ENCODE data around the gene HIVEP1. TPM values are rescaled to one million over a fixed set of nuclear protein-coding genes. Genes with fewer than 3 reads are reported as not detected.
A peak's percentile ranks its signal among the peaks of the same experiment; 100 is the strongest.

Gene HIVEP1
- total RNA-seq, 1 experiment from 2014 or later = 24.2 TPM

GRCh38 chr6:12096342-12096741 lies 84.2 kb downstream of the HIVEP1 start:
- Histone ChIP-seq H3F3A (ENCODE audit: insufficient read depth, low read depth) (no peaks in the 10 kb centered on the region), H3K27ac (no peak overlapping the region), H3K4me1 (replicated peaks; ENCODE audit: insufficient read depth) (no peaks in the 10 kb centered on the region; the same call in 1 of the 2 replicates), H2AFZ (no peak overlapping the region), H3K4me2 (no peak overlapping the region), H3K9me3 (ENCODE audit: insufficient read depth, low read depth) (no peaks in the 10 kb centered on the region), H3K9me2 (ENCODE audit: insufficient read depth) (no peaks in the 10 kb centered on the region), H3K36me3 (ENCODE audit: low read depth) (peaks cover 7% of the 10 kb centered on the region; the same call in 1 of the 2 replicates), H3K27me3 (ENCODE audit: insufficient read depth, low read depth) (no peaks in the 10 kb centered on the region), H3K4me3 (no peak overlapping the region), H3K79me2 (ENCODE audit: low read depth) (no peaks in the 10 kb centered on the region), H4K20me1 (ENCODE audit: insufficient read depth) (no peaks in the 10 kb centered on the region)
- DNase-seq = no peak
- BruUV-seq (replicated peaks) = no TSS peak
- intact Hi-C loops (cut with micrococcal nuclease; ENCODE audit: unreplicated experiment) = no loop called here
- ChIA-PET POLR2A (ENCODE audit: unreplicated experiment) (no interaction called here), CTCF (no interaction called here)
- TF ChIP-seq, protein P1, sequence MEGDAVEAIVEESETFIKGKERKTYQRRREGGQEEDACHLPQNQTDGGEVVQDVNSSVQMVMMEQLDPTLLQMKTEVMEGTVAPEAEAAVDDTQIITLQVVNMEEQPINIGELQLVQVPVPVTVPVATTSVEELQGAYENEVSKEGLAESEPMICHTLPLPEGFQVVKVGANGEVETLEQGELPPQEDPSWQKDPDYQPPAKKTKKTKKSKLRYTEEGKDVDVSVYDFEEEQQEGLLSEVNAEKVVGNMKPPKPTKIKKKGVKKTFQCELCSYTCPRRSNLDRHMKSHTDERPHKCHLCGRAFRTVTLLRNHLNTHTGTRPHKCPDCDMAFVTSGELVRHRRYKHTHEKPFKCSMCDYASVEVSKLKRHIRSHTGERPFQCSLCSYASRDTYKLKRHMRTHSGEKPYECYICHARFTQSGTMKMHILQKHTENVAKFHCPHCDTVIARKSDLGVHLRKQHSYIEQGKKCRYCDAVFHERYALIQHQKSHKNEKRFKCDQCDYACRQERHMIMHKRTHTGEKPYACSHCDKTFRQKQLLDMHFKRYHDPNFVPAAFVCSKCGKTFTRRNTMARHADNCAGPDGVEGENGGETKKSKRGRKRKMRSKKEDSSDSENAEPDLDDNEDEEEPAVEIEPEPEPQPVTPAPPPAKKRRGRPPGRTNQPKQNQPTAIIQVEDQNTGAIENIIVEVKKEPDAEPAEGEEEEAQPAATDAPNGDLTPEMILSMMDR (conservative IDR thresholded peaks at IDR 0.05) = no peak
- TF ChIP-seq EZH2 (IDR thresholded peaks at IDR 0.05; ENCODE audit: low read depth) = no peak

DNA sequence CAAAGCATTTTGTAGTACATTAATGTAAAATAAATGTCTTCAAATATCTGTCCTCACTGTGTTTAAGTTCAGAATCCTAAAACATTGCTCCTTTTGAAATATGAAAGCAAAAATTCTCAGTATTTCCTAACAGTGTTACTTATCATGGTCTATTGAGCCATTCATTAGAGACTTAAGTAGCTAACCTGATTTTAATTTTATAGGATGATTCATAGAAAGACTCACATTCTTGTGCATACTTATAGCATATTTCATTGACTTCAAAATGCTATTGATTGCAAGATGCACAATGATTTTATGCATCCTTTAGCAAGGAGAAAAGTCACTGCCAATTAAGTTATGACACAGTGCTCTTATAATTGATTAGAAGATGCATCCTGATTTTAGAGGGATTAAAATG lies 85.7 kb downstream of the HIVEP1 start:
- no peak overlapping the region for H3K4me3 ChIP-seq
- H3K27me3 ChIP-seq (ENCODE audit: insufficient read depth, low read depth) = no peaks in the 10 kb centered on the region
- H3K36me3 ChIP-seq (ENCODE audit: low read depth) = no peaks in the 10 kb centered on the region
- H3F3A ChIP-seq (ENCODE audit: insufficient read depth, low read depth) = no peaks in the 10 kb centered on the region
- no peaks in the 10 kb centered on the region for H3K9me2 ChIP-seq (ENCODE audit: insufficient read depth)
- no peaks in the 10 kb centered on the region for H3K9me3 ChIP-seq (ENCODE audit: insufficient read depth, low read depth)
- H4K20me1 ChIP-seq (ENCODE audit: insufficient read depth) = no peaks in the 10 kb centered on the region
- BruUV-seq (replicated peaks) = no TSS peak
- ChIA-PET CTCF (interaction anchor here (0.5 kb wide), 1 partner anchor 424 kb away, joined by 7 read pairs; no protein-coding TSS in a partner anchor), POLR2A (ENCODE audit: unreplicated experiment) (no interaction called here)
- H3K27ac ChIP-seq = no peak overlapping the region
- intact Hi-C loops (cut with micrococcal nuclease; ENCODE audit: unreplicated experiment) = no loop called here
- H3K4me1 ChIP-seq (replicated peaks; ENCODE audit: insufficient read depth) = no peaks in the 10 kb centered on the region; the same call in 1 of the 2 replicates
- no peak overlapping the region for H2AFZ ChIP-seq
- no peak for TF ChIP-seq EZH2 (IDR thresholded peaks at IDR 0.05; ENCODE audit: low read depth)
- TF ChIP-seq, protein P1 (conservative IDR thresholded peaks at IDR 0.05) = no peak
- no peak overlapping the region for H3K4me2 ChIP-seq
- peak in 1 of 2 experiments; percentile 73 for DNase-seq
- no peaks in the 10 kb centered on the region for H3K79me2 ChIP-seq (ENCODE audit: low read depth)

GRCh38 chr6:12099623-12100338 lies 87.7 kb downstream of the HIVEP1 start:
- H3K79me2 ChIP-seq (ENCODE audit: low read depth) = no peaks in the 10 kb centered on the region
- TF ChIP-seq EZH2 (IDR thresholded peaks at IDR 0.05; ENCODE audit: low read depth) = no peak
- TF ChIP-seq, protein P1 (conservative IDR thresholded peaks at IDR 0.05) = no peak
- no peak for DNase-seq
- H3K36me3 ChIP-seq (ENCODE audit: low read depth) = no peaks in the 10 kb centered on the region
- H3K9me2 ChIP-seq (ENCODE audit: insufficient read depth) = no peaks in the 10 kb centered on the region
- H4K20me1 ChIP-seq (ENCODE audit: insufficient read depth) = peaks cover 5% of the 10 kb centered on the region; the same call in 1 of the 2 replicates
- no peak overlapping the region for H3K4me2 ChIP-seq
- CTCF ChIA-PET = no interaction called here
- H3K4me3 ChIP-seq = no peak overlapping the region
- H3F3A ChIP-seq (ENCODE audit: insufficient read depth, low read depth) = no peaks in the 10 kb centered on the region
- POLR2A ChIA-PET (ENCODE audit: unreplicated experiment) = no interaction called here
- no peaks in the 10 kb centered on the region; the same call in 1 of the 2 replicates for H3K4me1 ChIP-seq (replicated peaks; ENCODE audit: insufficient read depth)
- H3K27me3 ChIP-seq (ENCODE audit: insufficient read depth, low read depth) = no peaks in the 10 kb centered on the region
- H2AFZ ChIP-seq = no peak overlapping the region
- intact Hi-C loops (cut with micrococcal nuclease; ENCODE audit: unreplicated experiment) = no loop called here
- BruUV-seq (replicated peaks) = no TSS peak
- H3K27ac ChIP-seq = no peak overlapping the region
- H3K9me3 ChIP-seq (ENCODE audit: insufficient read depth, low read depth) = no peaks in the 10 kb centered on the region

Data from PC-9 (cell line).